SK-N-MC (cell line): Measurements from ENCODE around the gene HSPBP1.

Source experiments
- EZH2 ChIP-seq: fragments of 200-600 bp; sonication (generic); IDR thresholded peaks from one replicate; pipeline ENCODE4 v1.6.1; 2017; ENCODE audit warnings: antibody characterized with exemption
- FOXP2 ChIP-seq: optimal IDR thresholded peaks from 2 replicates; pipeline ENCODE3; 2011; ENCODE audit warnings: mild to moderate bottlenecking, moderate library complexity; ENCODE audit not compliant: insufficient read depth; ENCODE audit errors: extremely low read length, control extremely low read depth
- POLR2AphosphoS5 ChIP-seq: IDR thresholded peaks from 2 replicates; pipeline ENCODE4 v1.6.1; 2012; ENCODE audit warnings: mild to moderate bottlenecking, low read depth, low read length, borderline replicate concordance

DNA sequence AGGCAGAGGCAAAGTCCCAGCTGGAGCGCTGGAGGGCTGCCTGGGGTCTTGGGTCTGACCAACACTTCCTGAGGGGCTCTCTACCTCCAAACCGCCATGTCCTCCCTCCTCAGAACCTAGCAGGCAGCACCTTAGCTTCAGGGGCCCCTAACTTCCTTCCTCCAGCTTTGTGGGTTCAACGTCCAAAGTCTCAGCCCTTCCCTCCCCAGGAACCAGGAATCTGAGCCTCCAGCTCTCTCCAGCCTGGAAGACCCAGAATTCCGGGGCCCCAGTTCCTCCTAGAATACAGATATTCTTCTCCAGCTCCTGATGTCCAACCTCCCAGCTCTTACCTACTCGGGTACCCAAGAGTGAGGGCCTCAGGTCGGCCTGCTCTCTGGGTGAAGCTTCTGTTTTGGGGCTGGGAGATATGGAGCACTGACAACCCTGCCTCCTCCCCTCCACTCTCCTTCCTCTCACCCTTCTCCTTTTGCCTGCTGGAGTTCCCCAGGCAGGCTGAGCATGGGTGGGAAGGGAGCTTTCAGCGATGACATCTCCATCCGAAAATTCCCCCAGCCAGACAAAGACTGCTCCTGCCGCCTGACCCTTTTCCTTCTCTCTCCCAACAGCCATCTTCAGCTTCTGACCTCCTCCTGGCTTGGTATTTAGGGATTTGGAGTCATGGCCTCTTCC lies 41.7 kb upstream of the HSPBP1 start:
- TF ChIP-seq POLR2AphosphoS5 (no peak), EZH2 (no peak), FOXP2 (no peak)
